Activated naive CD8-positive, alpha-beta T cell treated with anti-CD3 and anti-CD28 coated beads, Interleukin-2, amount 50 U/mL, for 16 hours (primary cell): ENCODE results near the gene SLC4A5.
"Not testable (repeated sequence)": the region's sequence is repeated elsewhere in the genome, so short reads cannot be mapped to it uniquely, and the experiment has no call there.

Experiments used
- DNase-seq: peaks from one replicate; pipeline ENCODE4 v3.0.0-alpha.2; 2020; ENCODE audit warnings: low read depth, low spot score

SLC4A5 gene

DNA sequence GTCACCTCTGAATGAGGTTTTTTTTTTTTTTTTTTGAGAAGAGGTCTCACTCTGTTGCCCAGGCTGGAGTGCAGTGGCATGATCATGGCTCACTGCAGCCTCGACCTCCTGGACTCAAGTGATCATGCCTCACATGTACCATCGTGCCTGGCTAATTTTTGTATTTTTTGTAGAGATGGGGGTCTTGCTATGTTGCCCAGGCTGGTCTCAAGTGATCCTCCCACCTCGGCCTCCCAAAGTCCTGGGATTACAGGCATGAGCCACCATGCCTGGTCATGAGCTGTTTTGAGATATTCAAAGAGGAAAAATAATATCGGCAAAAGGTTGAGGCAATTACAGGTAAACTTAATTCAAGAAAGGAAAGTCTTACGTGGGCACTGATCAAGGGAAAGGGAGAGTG lies 113.4 kb downstream of the SLC4A5 start:
- not testable (repeated sequence) for DNase-seq

DNA sequence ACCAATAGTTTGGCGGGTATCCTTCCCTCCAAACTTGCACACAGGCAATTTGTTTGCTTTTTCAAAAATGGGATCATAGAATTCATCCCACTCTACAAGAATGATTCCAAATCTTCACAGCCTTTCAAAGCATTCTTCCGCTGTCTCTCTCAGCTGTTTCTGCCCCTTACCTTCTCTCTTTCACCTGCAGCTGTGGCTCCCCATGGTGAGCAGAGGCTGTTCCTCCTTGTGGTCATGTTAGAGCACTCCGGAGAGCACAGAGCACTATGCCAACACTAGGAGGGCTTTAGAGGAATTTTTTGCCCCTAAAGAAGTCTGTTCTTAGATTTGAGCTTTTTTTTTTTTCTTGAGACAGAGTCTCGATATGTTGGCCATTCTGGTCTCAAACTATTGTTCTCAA lies 114.4 kb downstream of the SLC4A5 start:
- DNase-seq, result no peak

DNA sequence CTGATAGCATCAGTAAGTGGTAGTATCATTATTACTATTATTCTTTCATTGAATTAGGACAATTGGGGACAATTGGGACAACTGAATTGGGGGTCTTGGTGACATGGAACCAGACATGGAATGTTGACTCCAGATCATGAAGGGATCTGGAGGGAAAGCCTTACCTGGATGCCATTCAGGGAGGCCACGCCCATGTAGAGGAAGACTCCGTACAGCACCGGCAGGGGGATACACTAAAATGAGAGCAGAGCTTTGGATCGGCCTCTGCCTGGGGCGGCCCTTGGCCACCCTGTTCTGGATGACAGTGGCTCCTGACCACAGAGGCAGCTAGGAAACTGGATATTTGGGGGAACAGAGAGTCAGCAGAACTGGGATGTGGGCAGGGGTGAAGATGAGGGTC lies 115.6 kb downstream of the SLC4A5 start:
- no peak for DNase-seq

DNA sequence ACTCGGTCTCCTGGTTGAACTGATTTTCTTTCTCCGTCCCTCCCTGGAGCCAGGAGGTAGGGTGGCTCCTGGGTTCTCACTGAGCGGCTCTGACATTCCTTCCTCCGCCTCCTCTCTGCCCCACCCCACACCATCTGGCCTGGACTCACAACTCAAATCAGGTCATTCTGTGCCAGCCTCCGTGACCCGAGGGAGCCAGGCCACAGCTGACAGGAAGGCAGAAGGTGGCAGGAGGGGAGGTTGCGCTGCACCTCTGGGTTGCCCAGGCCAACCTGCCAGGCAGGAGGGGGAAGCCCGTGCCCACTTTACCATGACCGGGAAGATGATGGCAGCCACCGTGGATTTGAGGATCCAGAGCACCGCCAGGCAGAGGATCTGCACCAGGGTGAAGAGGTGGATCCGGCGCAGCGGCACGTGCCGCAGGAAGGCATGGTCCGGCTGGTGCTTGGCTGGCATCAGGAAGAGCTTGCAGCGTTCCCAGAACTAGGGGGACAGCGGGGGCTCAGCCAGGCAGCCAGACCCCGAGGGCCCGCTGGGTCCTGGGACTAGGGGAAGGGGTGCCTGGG lies 116.5 kb downstream of the SLC4A5 start:
- no peak for DNase-seq

DNA sequence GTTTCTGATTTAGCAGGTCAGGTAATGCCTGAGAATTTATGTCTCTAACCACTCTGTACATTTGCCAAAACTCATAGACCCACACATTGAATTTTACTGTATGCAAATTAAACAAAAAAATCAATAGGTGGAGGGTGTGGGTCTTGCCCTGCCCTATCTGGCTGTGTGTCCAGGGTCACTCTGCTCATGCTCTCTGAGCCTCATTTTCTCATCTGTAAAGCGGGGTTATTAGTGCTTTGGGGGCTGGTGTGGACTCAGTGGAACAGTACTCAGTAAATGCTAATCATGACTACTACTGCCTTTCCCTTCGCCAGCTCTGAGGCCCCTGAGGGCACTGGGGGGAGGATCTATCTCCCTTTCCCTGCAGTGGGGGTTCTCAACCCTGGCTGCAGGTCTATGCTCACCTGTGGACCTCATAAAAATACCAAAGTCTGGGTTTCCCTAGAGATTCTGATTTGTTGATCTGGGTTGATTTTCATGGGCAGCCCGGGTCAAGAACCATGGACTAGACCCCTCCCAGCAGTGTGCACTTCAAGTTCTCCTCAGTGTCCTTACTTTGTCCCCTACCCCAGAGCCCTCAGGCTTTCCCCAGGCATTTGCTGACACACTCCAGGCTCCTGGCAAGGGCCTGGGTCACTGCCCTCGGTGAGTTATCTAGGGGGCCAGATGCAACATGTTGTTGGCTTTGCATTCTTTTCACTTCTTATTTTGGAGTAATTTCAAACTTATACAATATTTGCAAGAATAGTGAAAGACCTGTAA lies 117.3 kb downstream of the SLC4A5 start:
- DNase-seq, result no peak

DNA sequence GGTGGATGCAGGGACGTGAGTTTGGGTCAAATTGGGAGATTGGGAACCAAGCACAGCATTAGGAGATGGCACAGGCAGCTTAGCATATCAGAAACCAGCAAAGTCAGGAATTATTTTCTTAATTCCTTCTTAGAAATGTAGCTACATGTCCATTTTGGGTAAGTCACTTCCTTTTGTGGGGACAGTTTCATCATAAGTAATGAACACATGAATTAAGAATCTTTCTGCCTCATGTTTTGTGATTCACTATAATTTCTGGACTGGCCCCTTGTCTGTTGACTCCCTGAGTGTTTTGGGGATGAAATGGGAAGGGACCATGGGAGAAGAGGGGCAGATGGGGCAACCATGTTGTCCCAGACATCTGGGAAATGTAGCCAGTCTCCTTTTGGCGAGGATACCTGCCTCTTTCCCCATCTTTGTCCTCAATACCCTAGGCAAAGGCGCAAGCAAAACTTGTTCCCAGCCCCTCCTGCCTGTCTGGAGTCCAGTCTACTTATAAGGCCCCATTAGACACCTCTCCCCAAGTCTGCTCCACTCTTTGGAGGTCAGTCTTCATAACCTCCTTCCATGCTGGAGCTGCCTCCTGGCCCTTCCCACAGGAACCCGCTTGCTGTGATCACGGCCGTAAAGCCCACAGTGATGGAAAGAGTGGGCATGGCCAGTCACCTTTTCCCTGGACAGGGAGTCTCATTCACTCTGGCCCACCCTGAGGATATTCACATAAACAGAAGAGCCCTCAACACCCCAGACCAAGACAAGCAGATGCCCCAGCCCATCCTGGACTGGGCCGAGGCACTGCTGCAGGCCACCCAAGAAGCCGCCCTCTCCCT lies 119.1 kb downstream of the SLC4A5 start:
- no peak for DNase-seq

DNA sequence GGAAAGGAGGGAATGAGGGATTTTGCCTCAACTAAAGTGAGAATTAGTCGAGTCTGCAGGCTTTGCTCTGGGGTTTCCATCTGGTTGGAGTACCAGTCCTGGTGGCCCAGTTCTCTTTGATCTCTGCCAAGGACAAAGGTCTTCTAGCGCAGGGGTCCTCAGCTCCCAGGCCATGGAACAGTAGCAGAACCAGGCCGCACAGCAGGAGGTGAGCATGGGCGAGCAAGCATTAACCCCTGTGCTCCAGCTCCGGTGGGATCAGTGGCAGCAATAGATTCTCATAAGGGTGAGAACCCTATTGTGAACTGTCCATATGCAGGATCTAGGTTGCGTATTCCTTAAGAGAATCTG lies 120.9 kb downstream of the SLC4A5 start:
- DNase-seq, result no peak

DNA sequence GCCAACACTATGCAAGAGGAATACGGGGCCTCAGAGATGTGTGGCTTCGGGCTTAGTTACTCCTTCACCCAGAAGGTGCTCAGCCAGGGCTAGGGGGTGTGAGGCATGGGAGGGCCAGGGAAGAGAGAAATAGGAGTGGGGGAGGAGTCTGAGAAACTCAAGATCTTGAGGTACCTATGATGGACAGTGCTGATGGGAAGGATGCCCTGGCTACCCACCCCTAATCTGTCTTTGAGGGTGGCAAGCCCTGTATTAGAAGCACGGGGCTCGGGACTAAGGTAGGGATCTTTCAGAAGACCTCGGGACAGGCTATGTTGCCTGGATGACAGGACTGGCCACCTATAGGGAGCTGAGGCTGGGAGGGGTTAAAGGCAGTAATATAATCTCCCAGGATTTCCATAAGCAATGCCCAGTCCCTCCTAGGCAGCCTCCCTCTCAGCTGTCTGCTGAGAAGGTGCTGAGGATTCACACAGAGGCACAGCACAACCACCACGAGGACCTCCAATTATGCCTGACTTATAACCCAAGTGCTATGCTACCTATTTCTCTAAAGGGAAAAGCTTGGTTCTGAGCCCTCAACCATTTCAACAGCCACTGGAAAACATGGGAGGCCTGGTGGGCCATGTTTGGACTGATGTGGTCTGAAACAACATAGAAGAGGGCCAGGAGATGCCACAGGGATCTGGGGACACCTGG lies 121.5 kb downstream of the SLC4A5 start:
- DNase-seq, result no peak

DNA sequence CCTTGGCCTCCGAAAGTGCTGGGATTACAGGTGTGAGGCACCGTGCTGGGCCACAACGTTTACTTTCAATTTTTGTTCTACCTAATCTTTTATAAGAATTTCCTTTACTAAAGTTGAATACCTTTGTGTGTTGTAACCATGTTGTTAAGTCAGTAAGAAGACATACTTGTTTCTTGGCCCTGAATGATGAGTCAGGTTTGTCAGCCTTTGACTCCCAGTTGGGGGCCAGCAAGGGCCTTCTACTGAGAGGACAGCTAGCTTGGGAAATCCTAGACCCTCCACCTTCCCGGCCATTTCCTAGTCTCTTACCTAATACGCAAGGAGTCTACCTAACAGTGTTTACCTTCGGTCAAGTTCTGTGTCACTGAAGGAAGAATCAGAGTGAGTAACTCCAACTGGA lies 122.1 kb downstream of the SLC4A5 start:
- DNase-seq, result no peak

DNA sequence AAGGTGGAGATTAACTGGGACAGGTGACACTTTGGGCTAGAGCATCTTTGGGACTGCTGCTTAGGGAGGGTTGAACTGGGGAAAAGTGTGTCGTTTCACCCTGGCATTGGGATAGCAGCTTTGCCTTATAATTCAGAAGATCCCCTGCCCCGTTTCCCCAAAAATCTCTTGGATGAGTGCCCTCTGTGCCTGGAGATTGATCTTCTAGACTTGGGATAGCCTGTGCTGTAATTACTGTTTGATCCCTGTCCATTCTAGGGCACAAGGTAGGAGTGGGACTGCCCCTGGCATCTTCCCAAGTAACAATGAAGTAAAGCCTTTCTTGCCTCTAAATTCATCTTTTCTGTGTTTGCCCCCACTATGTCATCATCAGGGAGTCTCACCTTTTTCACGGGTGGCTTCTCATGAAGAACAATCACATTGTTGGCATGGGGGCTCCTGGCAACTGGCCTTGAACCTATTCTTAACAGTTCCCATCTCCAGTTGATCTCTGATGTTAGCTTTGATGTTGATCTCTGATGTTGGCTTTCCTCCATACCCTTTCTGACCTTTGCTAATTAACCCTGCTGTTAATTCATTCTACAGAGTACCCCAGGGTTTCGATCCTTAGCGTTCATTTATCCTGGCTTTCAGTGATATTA lies 123.2 kb downstream of the SLC4A5 start:
- no peak for DNase-seq

DNA sequence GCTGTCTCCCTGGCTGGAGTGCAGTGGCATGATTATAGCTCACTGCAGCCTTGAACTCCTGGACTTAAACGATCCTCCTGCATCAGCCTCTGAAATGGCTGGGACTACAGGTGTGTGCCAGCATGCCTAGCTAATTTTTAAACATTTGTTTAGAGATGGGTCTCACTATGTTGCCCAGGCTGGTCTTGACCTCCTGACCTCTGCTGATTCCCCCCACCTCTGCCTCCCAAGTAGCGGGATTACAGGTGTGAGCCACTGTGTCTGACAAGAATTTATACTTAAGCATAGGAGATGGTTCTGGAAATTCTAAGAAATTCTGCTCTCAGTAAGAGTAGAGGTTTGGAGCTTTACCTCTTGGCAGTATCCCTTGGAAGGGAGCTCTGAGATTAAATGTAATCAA lies 126.6 kb downstream of the SLC4A5 start:
- DNase-seq, result no peak

DNA sequence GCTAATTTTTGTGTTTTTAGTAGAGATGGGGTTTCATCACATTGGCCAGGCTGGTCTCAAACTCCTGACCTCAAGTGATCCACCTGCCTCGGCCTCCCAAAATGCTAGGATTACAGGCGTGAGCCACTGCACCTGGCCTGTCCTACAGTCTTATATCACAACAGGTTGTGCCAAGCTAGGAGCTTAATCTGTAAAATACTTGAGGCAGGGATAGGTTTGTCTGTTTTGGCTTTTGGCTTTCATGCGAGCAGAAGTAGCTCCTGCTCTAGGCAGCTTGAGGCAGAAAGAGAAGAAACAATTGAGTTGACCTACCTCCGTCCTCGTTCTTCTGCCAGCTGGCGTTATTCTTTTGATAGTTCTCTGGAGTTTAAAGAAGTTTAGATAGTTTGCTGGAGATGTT lies 127.4 kb downstream of the SLC4A5 start:
- not testable (repeated sequence) for DNase-seq

DNA sequence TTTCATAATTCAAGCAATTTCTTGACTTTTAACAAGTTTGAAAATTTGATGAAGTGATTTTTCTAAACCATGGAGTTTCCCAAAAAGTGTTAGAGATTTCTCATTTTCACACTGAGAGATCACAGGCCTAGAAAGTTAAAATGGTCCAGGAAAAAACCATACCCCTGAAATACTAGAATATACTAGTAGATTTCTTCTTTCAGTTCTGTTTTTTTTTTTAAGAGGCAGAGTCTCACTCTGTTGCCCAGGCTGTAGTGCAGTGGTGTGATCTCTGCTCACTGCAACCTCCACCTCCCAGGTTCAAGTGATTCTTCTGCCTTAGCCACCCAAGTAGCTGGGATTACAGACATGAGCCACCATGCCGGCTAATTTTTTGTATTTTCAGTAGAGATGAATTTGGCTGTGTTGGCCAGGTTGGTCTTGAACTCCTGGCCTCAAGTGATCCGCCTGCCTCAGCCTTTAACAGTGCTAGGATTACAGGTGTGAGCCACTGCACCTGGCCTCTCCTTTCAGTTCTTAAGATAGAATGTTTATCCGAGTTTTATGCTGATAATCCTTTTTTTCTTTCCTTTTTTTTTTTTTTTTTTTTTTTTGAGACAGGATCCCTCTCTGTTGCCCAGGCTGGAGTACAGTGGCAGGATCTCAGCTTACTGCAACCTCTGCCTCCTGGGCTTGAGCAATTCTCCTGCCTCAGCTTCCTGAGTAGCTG lies 130.4 kb downstream of the SLC4A5 start:
- DNase-seq, result no peak

DNA sequence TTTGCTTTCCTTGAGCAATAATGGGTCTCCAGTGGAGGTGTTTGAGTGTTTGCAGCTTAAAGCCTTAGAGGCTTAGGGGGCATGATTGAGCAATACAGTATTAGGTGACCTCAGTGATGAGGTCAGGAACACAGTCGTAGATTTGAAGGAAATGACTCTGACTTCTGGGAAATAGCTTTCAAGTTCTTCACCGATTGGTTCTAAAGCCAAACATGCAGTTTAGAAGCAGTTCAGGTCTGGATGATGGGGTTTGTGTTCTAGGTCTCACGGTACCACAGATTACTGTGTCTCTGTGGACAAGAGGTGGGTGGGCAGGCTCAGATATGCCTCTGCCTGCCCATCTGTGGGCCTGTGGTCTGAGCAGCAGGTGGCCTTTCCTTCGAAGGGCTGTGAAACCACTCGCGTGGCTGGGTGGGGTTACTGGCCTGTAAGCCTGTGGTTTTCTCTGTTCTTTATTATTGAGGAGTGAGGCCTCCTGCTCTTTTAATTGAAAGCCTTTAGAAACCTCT lies 137.0 kb downstream of the SLC4A5 start:
- DNase-seq, result no peak

DNA sequence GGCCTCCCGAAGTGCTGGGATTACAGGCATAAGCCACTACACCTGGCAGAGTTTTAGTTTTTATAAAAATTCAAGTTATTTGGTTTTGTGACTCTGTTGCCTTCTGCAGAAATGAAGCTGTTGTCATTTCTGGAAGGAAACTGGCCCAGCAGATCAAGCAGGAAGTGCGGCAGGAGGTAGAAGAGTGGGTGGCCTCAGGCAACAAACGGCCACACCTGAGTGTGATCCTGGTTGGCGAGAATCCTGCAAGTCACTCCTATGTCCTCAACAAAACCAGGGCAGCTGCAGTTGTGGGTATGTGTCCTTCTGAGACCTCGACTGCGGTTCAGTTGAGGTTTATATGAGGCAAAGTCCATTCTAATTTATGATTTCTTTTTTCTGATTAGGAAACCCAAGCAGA lies 137.6 kb downstream of the SLC4A5 start:
- no peak for DNase-seq

DNA sequence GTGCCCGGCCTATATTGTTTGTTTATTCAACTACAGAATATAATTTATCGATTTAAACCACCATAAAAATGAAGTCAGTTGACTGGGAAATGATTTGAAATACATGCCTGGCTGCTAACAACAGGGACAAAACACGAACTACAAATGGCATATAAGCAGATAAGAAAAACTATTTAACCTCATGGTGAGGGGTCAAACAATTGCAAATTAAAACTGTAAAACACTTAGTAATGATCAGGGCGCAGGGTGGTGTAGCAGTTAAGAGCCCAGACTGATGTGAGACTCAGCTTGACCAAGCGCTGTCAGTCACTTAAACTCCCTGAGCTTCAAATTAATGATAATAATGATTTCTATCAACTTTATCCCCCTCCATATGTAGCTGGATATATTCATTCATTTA lies 138.1 kb downstream of the SLC4A5 start:
- no peak for DNase-seq

DNA sequence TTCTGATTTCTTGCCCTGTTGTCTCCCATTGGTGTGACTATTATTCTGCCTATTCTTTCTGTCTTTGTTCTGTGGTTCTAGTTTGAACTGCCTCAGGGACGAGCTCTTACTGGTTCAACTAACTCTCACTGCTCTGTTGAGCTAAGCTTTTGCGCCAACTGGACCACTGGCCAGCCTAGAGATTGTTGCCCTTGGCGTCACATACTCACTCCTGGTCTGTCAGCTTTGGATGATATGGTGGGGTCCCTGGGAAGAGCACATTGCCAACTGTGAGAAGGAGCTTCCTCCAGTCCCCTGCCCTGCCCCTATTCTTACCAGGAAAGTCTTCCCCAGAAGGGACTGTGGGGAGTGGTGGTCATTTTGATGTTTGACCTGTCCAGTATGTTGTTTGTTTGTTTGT lies 138.8 kb downstream of the SLC4A5 start:
- DNase-seq, result no peak

DNA sequence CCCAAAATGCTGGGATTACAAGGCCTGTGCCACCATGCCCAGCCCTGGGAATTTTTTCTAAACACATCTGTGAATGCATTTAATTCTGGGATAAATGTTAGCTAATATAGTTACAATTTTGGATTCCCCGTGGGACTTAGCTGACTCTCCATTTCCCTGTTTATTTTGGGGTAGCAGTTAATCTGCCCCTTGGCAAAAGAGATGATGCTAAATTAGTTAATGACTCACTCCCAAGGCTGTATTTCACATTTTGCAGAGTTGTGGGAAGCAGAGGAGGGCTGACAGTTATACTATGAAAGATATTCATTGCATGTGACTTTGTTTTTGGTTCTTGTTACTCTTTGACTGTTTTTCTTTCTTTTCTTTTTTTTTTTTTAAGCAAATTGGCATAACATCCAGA lies 141.6 kb downstream of the SLC4A5 start:
- no peak for DNase-seq

DNA sequence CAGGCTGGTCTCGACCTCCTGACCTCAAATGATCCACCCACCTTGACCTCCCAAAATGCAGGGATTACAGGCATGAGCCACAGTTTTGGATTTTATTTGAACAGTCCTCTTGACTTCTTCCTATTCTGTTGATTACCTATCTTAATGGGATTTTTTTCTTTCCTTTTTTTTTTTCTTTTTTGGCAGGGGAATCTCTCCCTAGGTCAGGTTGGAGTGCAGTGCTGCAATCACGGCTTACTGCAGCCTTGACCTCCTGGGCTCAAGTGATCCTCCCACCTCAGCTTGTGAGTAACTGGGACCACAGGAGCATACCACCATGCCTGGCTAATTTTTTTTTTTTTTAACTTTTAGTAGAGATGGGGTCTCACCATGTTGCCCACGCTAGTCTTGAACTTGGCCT lies 142.0 kb downstream of the SLC4A5 start:
- DNase-seq, result no peak

DNA sequence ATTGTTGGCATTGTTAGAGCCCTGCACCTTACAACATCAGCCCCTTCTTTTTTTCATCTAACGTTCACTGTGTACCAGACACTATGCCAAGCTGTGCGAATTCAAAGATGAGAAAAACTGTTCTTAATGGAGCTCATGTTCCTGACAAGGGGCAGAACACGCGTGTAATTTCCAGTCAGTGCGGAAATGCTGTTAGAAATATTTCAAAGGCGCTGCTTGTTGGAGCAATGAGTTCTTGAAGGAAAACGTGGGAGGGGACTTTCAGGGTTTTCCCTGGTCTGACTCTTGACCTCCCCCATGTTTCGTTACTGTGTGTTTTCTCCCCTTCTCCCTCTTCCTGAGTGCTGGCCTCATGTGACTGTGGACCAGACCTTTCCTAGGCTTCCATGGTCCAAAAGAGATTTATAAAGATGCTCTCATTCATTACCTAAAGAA lies 143.3 kb downstream of the SLC4A5 start:
- DNase-seq, result no peak

DNA sequence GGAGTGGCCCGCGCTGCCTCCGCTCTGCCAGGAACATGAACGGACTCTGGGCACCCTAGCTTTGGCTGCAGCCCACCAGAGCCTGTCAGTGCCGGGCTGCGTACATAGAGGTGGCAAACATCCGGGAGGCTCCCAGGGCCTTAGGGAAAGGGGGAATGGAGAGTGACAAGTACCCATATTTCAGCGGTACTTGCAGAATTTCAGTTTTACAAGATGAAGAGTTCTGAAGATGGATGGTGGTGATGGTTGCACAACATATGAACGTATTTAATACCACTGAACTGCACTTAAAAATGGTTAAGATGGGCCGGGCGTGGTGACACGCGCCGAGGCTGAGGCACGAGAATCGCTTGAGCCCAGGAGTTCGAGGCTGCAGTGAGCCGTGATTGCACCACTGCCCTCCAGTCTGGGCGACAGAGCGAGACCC lies 143.9 kb downstream of the SLC4A5 start:
- no peak for DNase-seq
